HG03571 (cell line): ENCODE results near the gene NCCRP1.
"Not testable (repeated sequence)": the region's sequence is repeated elsewhere in the genome, so short reads cannot be mapped to it uniquely, and the experiment has no call there.

Experiments
- ATAC-seq: cut with Tn5 transposase; IDR thresholded peaks from one replicate; pipeline ENCODE4 v1.9.1; 2021; ENCODE audit not compliant: unreplicated experiment

NCCRP1 gene

GRCh38 chr19:39205449-39205764, 8.6 kb downstream of the NCCRP1 start:
- ATAC-seq: no peak

GRCh38 chr19:39206122-39206521, 9.4 kb downstream of the NCCRP1 start:
- no peak for ATAC-seq

- ATAC-seq: no peak
These were observed 10.6 kb downstream of the NCCRP1 start for GRCh38 chr19:39207293-39207836.

GRCh38 chr19:39208175-39208795, 11.5 kb downstream of the NCCRP1 start:
- ATAC-seq: no peak

- no peak for ATAC-seq
These were observed 12.4 kb downstream of the NCCRP1 start for GRCh38 chr19:39209196-39209595.

- no peak for ATAC-seq
These were observed 15.1 kb downstream of the NCCRP1 start for GRCh38 chr19:39211731-39212374.

- no peak for ATAC-seq
These were observed 15.6 kb downstream of the NCCRP1 start for GRCh38 chr19:39212375-39212742.

- ATAC-seq: not testable (repeated sequence)
These were observed 18.6 kb downstream of the NCCRP1 start for GRCh38 chr19:39215323-39215722.

- ATAC-seq: no peak
These were observed 20.3 kb downstream of the NCCRP1 start for GRCh38 chr19:39217094-39217493.

GRCh38 chr19:39218230-39219007, 21.7 kb downstream of the NCCRP1 start:
- no peak for ATAC-seq

GRCh38 chr19:39219108-39219507, 22.3 kb downstream of the NCCRP1 start:
- not testable (repeated sequence) for ATAC-seq

- no peak for ATAC-seq
These were observed 27.0 kb downstream of the NCCRP1 start for GRCh38 chr19:39223703-39224279.

- no peak for ATAC-seq
These were observed 28.1 kb downstream of the NCCRP1 start for GRCh38 chr19:39224910-39225309.

GRCh38 chr19:39230096-39230764, 33.5 kb downstream of the NCCRP1 start:
- ATAC-seq: no peak

- ATAC-seq: no peak
These were observed 35.9 kb downstream of the NCCRP1 start for GRCh38 chr19:39232708-39233107.

- ATAC-seq: no peak
These were observed 39.8 kb downstream of the NCCRP1 start for GRCh38 chr19:39236527-39236926.

- ATAC-seq: no peak
These were observed 40.7 kb downstream of the NCCRP1 start for GRCh38 chr19:39237200-39238184.

GRCh38 chr19:39238209-39238608, 41.4 kb downstream of the NCCRP1 start:
- no peak for ATAC-seq

GRCh38 chr19:39238944-39239343, 42.2 kb downstream of the NCCRP1 start:
- no peak for ATAC-seq

GRCh38 chr19:39240421-39240820, 43.7 kb downstream of the NCCRP1 start:
- ATAC-seq: no peak
